Stomach smooth muscle (tissue), 2 donors: ENCODE results near the gene RPS10.
A peak's percentile ranks its signal among the peaks of the same experiment; 100 is the strongest.

ENCODE experiments used
- H3K27ac ChIP-seq: one replicate; pipeline ENCODE4 v1.7.0; 2013; ENCODE audit warnings: mild to moderate bottlenecking, low read length, inconsistent platforms
- H3K27me3 ChIP-seq, 2 donors: one replicate each; pipeline ENCODE4 v1.7.0; 2013; ENCODE audit warnings: low read length in 2 of 2; ENCODE audit not compliant: insufficient read depth in 2 of 2, control insufficient read depth in 1 of 2
- H3K36me3 ChIP-seq, 2 donors: one replicate each; pipeline ENCODE4 v1.7.0; 2013; ENCODE audit warnings: low read length in 2 of 2; ENCODE audit not compliant: control insufficient read depth in 2 of 2, insufficient read depth in 2 of 2
- H3K4me1 ChIP-seq: one replicate; pipeline ENCODE4 v1.7.0; 2013; ENCODE audit warnings: low read length; ENCODE audit not compliant: control insufficient read depth, insufficient read depth
- H3K4me3 ChIP-seq, 2 donors: one replicate each; pipeline ENCODE4 v1.7.0; 2013; ENCODE audit warnings: low read length in 2 of 2
- H3K9ac ChIP-seq, 2 donors: one replicate each; pipeline ENCODE4 v1.7.0; 2013; ENCODE audit warnings: low read length in 2 of 2, mild to moderate bottlenecking in 1 of 2
- H3K9me3 ChIP-seq, 2 donors: one replicate each; pipeline ENCODE4 v1.7.0; 2013; ENCODE audit warnings: low read length in 2 of 2; ENCODE audit not compliant: control insufficient read depth in 2 of 2
- donor health status: healthy.
- donor health status: Pancreatic carcinoma.

RPS10 gene

DNA sequence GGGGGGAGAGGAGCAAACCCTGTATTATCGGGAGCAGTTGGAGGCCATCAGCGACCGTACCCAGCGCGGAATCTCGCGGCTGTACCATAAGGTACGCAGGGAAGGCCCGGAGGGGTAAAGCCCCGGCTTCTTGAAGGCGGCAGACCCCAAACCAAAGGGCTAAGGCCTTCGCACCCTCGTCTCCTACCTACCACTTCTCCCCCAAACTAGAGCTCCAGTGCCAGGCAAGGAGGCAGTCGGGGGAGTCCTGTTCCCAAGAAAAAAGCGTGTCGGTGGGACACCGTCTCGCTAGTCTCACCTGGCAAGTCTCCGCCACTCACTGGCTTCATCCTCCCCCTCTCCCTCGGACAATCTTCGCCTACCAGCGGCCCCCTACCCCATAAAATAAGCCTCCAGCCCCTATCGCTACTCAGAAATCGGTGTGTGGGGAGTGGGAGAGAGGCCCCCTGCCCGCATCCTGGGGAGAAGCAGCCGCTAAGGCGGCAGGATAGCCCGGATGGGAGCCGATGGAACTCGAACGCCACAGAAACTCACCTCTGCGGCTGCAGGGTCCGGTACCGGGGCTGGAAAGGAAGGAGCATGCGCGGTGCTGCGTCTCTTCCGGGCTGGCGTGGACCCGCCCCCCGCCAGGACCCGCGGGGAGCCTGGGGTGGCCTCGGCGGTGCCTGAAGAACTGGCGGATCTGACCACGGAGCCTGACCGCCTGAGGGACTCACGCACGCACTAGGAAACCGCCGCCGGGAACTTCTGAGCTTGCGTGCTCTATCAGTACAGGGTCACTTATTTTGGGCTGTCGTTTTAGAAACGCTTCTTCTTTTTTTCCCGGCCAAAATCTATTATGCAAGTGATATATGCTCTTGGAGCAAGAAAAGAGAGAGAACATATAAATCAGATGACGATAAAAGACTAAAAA, at the start of gene RPS10:
RPS10 (minus strand) TSS at position 572 of the 913 bp plus-strand sequence. CDS start 848 bp downstream, outside the sequence.
- Histone ChIP-seq H3K4me1 (peaks cover 9% of the 10 kb centered on the region), H3K4me3 (peak within 1 kb of the TSS; percentile 71 to 91), H3K27ac (peak within 1 kb of the TSS; percentile 80), H3K9me3 (no peaks in the 10 kb centered on the region), H3K27me3 (no peaks in the 10 kb centered on the region), H3K9ac (peak within 1 kb of the TSS; percentile 85 to 99), H3K36me3 (peaks cover 27 to 32% of the 10 kb centered on the region in 2 donors)

- Histone ChIP-seq H3K27me3 (peaks cover 0 to 2% of the 10 kb centered on the region in 2 donors), H3K27ac (no peak overlapping the region), H3K4me1 (no peaks in the 10 kb centered on the region), H3K9ac (no peak overlapping the region), H3K9me3 (no peaks in the 10 kb centered on the region), H3K4me3 (no peak overlapping the region), H3K36me3 (no peaks in the 10 kb centered on the region)
Observed at GRCh38 chr6:34475238-34475682, 49.4 kb upstream of the RPS10 start.

DNA sequence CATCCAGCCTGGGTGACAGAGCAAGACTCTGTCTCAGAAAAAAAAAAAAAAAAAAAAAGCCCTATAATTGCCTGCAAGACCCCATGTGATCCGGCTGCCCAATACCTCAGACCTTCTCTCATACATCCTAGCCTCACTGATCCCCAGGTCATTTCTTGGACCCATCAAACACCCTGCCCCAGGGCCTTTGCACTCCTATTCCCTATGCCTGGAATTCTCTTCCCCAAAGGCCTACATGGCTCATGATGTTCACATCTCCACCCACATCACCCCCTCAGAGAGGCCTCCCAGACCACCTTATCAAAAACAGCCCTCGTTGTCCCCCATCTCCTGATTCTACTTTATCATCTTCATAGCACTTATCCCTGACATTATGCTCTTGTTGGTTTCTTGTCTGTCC, 48.9 kb upstream of the RPS10 start:
- H3K4me1 ChIP-seq = no peaks in the 10 kb centered on the region
- H3K4me3 ChIP-seq = no peak overlapping the region
- no peak overlapping the region for H3K27ac ChIP-seq
- no peak overlapping the region for H3K9ac ChIP-seq
- peaks cover 0 to 2% of the 10 kb centered on the region in 2 donors for H3K27me3 ChIP-seq
- no peaks in the 10 kb centered on the region for H3K9me3 ChIP-seq
- H3K36me3 ChIP-seq = no peaks in the 10 kb centered on the region

- no peak overlapping the region for H3K4me3 ChIP-seq
- no peak overlapping the region for H3K27ac ChIP-seq
- H3K4me1 ChIP-seq = no peaks in the 10 kb centered on the region
- no peak overlapping the region for H3K9ac ChIP-seq
- peaks cover 0 to 2% of the 10 kb centered on the region in 2 donors for H3K27me3 ChIP-seq
- H3K36me3 ChIP-seq = no peaks in the 10 kb centered on the region
- no peaks in the 10 kb centered on the region for H3K9me3 ChIP-seq
Observed at GRCh38 chr6:34473967-34474366, 48.1 kb upstream of the RPS10 start.

GRCh38 chr6:34472425-34472824, 46.6 kb upstream of the RPS10 start:
- Histone ChIP-seq H3K4me1 (no peaks in the 10 kb centered on the region), H3K36me3 (no peaks in the 10 kb centered on the region), H3K27me3 (peaks cover 0 to 2% of the 10 kb centered on the region in 2 donors), H3K27ac (no peak overlapping the region), H3K9me3 (no peaks in the 10 kb centered on the region), H3K9ac (no peak overlapping the region), H3K4me3 (no peak overlapping the region)

DNA sequence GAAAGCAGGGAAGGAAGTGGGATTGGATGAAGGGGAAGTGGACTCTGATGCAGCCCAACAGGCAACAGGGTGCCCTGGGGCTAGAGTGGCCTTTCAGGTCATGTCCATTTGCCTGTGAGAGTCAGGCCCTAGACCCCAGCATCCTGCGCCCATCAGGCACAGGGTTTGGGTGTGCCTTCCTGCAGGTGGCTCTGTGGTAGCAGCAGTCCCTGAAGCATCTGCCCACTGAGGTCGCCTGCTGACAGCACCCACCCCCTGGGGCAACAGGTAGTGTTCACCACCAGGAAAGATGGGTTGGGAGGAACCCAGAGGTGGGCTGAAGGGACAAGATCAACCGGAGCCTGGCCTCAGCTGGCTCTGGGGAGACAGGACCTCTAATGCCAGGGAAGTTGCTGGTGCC, 43.6 kb upstream of the RPS10 start:
- Histone ChIP-seq H3K27ac (no peak overlapping the region), H3K9me3 (no peaks in the 10 kb centered on the region), H3K36me3 (no peaks in the 10 kb centered on the region), H3K9ac (no peak overlapping the region), H3K4me1 (peaks cover 5% of the 10 kb centered on the region), H3K27me3 (peaks cover 10 to 19% of the 10 kb centered on the region in 2 donors), H3K4me3 (no peak overlapping the region)

DNA sequence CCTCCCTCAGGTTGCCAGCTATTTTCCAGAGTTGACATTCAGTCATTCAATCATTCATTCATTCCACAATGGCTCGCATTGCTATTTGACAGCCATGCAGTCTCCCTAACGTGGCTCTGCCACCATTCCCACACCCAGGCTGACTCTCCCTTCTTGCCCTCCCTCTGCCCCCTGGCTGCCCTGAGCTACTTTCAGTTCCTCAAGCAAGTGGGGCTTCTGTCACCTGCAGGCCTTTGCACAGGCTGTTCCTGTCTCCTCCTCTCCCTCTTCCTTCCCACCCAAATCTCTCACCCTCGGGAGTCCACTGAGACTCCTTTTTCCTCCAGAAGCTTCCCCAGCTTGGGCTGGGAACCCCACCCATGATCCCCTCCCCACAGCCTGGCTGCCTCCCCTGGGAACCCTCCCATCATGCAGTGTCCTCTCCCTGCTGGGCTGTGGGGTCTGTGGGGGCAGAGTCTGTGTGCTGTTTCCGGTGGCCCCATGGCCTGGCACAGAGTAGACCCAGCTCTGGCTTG, 42.6 kb upstream of the RPS10 start:
- Histone ChIP-seq H3K27ac (no peak overlapping the region), H3K36me3 (no peaks in the 10 kb centered on the region), H3K4me1 (peaks cover 5% of the 10 kb centered on the region), H3K9me3 (no peaks in the 10 kb centered on the region), H3K4me3 (no peak overlapping the region), H3K27me3 (peaks cover 14 to 19% of the 10 kb centered on the region in 2 donors), H3K9ac (no peak overlapping the region)

- Histone ChIP-seq H3K9me3 (no peaks in the 10 kb centered on the region), H3K27me3 (peaks cover 14 to 19% of the 10 kb centered on the region in 2 donors), H3K4me1 (peaks cover 5% of the 10 kb centered on the region), H3K27ac (no peak overlapping the region), H3K9ac (no peak overlapping the region), H3K4me3 (peak overlapping the region; percentile 43 to 47), H3K36me3 (no peaks in the 10 kb centered on the region)
Observed at GRCh38 chr6:34466242-34467185, 40.6 kb upstream of the RPS10 start.

DNA sequence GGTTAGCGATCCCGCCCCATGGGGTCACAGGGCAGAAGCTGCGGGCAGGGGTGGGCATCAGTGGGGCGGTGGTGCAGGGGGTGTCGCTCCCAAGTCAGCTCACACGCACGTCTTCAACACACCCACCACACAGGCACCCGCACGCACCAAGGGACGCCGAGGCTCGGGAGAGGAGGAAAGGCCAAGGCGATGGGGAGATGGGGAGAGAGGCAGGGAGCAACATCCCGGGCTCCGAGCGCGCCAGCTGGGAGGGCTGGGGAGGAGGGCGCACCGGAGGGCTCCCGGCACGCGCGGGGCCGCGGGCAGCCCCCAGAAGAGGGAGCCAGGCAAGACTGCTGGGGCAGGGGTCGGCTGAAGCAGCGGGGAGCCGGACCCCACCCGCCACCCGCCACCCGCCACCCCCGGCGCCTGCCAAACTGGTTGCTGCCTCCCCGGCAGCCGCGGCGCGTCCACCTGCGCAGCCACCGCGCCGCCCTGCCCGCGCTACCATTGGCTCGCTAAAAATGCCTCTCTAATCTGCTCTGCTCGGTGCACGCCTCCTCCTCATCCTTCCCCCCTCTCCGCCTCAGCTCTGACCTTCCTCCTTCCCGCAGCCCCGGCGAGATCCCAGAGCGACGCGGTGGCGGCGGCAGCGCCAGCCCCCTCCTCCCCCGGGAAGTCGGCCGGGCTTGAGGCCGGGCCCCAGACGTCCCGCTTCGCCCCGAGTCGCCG, 39.8 kb upstream of the RPS10 start, which contains the start of gene PACSIN1:
PACSIN1 (plus strand) TSS at position 546 of the 711 bp plus-strand sequence. CDS start 60,230 bp downstream, outside the sequence.
- no peak within 1 kb of the TSS for H3K9ac ChIP-seq
- no peak within 1 kb of the TSS for H3K27ac ChIP-seq
- H3K27me3 ChIP-seq = peaks cover 14 to 19% of the 10 kb centered on the region in 2 donors
- H3K4me1 ChIP-seq = peaks cover 5% of the 10 kb centered on the region
- no peaks in the 10 kb centered on the region for H3K36me3 ChIP-seq
- peak within 1 kb of the TSS; percentile 43 to 47 for H3K4me3 ChIP-seq
- H3K9me3 ChIP-seq = no peaks in the 10 kb centered on the region

DNA sequence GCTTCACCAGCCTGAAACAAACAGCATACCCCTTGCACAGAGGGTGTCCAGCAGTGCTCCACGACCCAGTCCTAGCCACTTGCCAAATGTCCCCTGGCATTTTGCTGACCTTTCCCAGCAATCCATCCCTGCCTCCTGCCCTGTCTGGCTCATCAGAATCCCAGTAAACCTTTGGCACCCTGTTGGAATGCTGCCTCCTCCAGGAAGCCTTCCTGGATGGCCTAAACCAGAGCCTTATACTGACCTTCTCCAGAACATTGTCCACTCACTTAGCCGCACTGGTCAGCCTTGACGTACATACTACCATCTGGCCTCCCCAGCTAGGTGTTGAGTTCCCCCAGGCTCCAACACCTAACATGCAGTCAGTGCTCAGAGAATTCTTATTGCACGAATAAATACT, 38.0 kb upstream of the RPS10 start:
- peaks cover 14 to 19% of the 10 kb centered on the region in 2 donors for H3K27me3 ChIP-seq
- peaks cover 5% of the 10 kb centered on the region for H3K4me1 ChIP-seq
- H3K4me3 ChIP-seq = no peak overlapping the region

More for the DNA sequence above, 38.0 kb upstream of the RPS10 start:
- no peak overlapping the region for H3K27ac ChIP-seq
- H3K9me3 ChIP-seq = no peaks in the 10 kb centered on the region
- H3K9ac ChIP-seq = no peak overlapping the region
- H3K36me3 ChIP-seq = no peaks in the 10 kb centered on the region
